K562 (cell line): Measurements from ENCODE around the gene OCIAD2.

ENCODE experiments used
- CHD4 ChIP-seq: fragments of 200-600 bp; sonication (generic); IDR thresholded peaks from 3 replicates; pipeline ENCODE4 v1.6.1; 2012; ENCODE audit warnings: low read depth, mild to moderate bottlenecking, mixed read lengths, low read length, inconsistent platforms; ENCODE audit not compliant: insufficient read depth, insufficient replicate concordance, poor library complexity, severe bottlenecking
- CTCF ChIP-seq, 3 experiments: IDR thresholded peaks in 2 of 3; conservative IDR thresholded peaks in 1 of 3; 2 replicates each; pipeline ENCODE4 v1.5.1; 2011 to 2012; ENCODE audit warnings: low read length in 3 of 3, mild to moderate bottlenecking in 3 of 3, control low read depth in 2 of 3, improper control_type of control experiment in 1 of 3, inconsistent platforms in 1 of 3, low read depth in 1 of 3, mixed read lengths in 1 of 3, moderate library complexity in 1 of 3; ENCODE audit not compliant: insufficient read depth in 2 of 3
- EZH2 ChIP-seq: IDR thresholded peaks from 2 replicates; pipeline ENCODE4 v1.6.1; 2012; ENCODE audit warnings: low read depth, mild to moderate bottlenecking, inconsistent platforms, low read length, borderline replicate concordance
- FOXO4 ChIP-seq: fragments of 450-650 bp; formaldehyde crosslinking; IDR thresholded peaks from 2 replicates; pipeline ENCODE4 v1.4.0; 2020; ENCODE audit warnings: mild to moderate bottlenecking, moderate library complexity
- MTA2 ChIP-seq: fragments of 450-650 bp; IDR thresholded peaks from 2 replicates; pipeline ENCODE4 v1.6.1; 2016; ENCODE audit warnings: low read depth
- NCOA2 ChIP-seq, 2 experiments: fragments of 450-650 bp; IDR thresholded peaks; 2 replicates each; pipeline ENCODE4 v1.6.1; 2018; ENCODE audit warnings: mild to moderate bottlenecking in 2 of 2, moderate library complexity in 1 of 2; ENCODE audit not compliant: partially characterized antibody in 2 of 2
- PRDM10 ChIP-seq: fragments of 450-650 bp; IDR thresholded peaks from 2 replicates; pipeline ENCODE4 v1.6.1; 2018; ENCODE audit not compliant: partially characterized antibody
- REST ChIP-seq, 2 experiments: fragments of 450-650 bp; formaldehyde crosslinking in 1 of 2; IDR thresholded peaks; 2 replicates each; pipeline versions ENCODE4 v1.4.0 to v1.6.1; 2014 to 2020; ENCODE audit warnings: mild to moderate bottlenecking in 2 of 2, borderline replicate concordance in 1 of 2, low read depth in 1 of 2
- SPI1 ChIP-seq: IDR thresholded peaks from 2 replicates; pipeline ENCODE4 v1.6.1; 2011; ENCODE audit warnings: low read depth, low read length, control low read depth, borderline replicate concordance
- SREBF2 ChIP-seq: sonication (generic); formaldehyde crosslinking; IDR thresholded peaks from 2 replicates; pipeline ENCODE4 v1.4.0; 2020; ENCODE audit warnings: mild to moderate bottlenecking, missing genetic modification reagents
- TAL1 ChIP-seq: fragments of 450-650 bp; IDR thresholded peaks from 2 replicates; pipeline ENCODE4 v1.6.1; 2016; ENCODE audit warnings: mild to moderate bottlenecking

GRCh38 chr4:48931459-48931858 lies 24.9 kb upstream of the OCIAD2 start:
- TF ChIP-seq REST (IDR thresholded peaks at IDR 0.05; ENCODE audit: borderline replicate concordance), result no peak
- TF ChIP-seq REST (CRISPR knock-in tag; IDR thresholded peaks at IDR 0.05; ENCODE audit: low read depth), result no peak
- no peak for TF ChIP-seq CHD4
- TF ChIP-seq EZH2, result no peak
- TF ChIP-seq SPI1, result no peak
- peak in 1 of 3 experiments; percentile 27; a peak in 2 of 6 replicates for TF ChIP-seq CTCF (IDR thresholded peaks at IDR 0.05 in 2 of 3, conservative IDR thresholded peaks at IDR 0.05 in 1 of 3; ENCODE audit: insufficient read depth in 2 of 3, low read depth in 1 of 3, low read length in 3 of 3)
- TF ChIP-seq PRDM10, result no peak
- no peak for TF ChIP-seq FOXO4
- no peak for TF ChIP-seq NCOA2 (IDR thresholded peaks at IDR 0.05; ENCODE audit: partially characterized antibody in 2 of 2)
- no peak for TF ChIP-seq TAL1
- no peak for TF ChIP-seq MTA2
- TF ChIP-seq SREBF2 (CRISPR knock-in tag), result no peak
